Right lobe of liver (tissue), 6 donors: ENCODE measurements around the gene RIPOR2. TPM values are rescaled to one million over a fixed set of nuclear protein-coding genes. Genes with fewer than 3 reads are reported as not detected.

Experiments used
- ATAC-seq, 4 donors: fragments of 200-7000 bp; cut with Tn5 transposase; one replicate each; pipeline ENCODE4 v1.9.1; 2020; ENCODE audit warnings: mild to moderate bottlenecking in 4 of 4, moderate library complexity in 4 of 4
- DNase-seq, 3 donors: peaks; one replicate each; pipeline ENCODE4 v3.0.0-alpha.2; 2020
- H3K27ac ChIP-seq, 3 donors: fragments of 200-600 bp; one replicate each; pipeline ENCODE4 v1.8.0; 2022
- H3K27me3 ChIP-seq, 2 donors: fragments of 200-600 bp; one replicate each; pipeline ENCODE4 v1.8.0; 2022
- H3K36me3 ChIP-seq, 4 donors: fragments of 200-600 bp; sonication (generic) in 1 of 4; one replicate each; pipeline versions ENCODE4 v1.5.1 to v1.8.0; 2017 to 2022; ENCODE audit warnings: control low read depth in 1 of 4
- H3K4me1 ChIP-seq, 4 donors: fragments of 200-600 bp; sonication (generic) in 1 of 4; one replicate each; pipeline versions ENCODE4 v1.5.1 to v1.8.0; 2017 to 2022; ENCODE audit warnings: control low read depth in 1 of 4
- H3K4me3 ChIP-seq, 3 donors: fragments of 200-600 bp; one replicate each; pipeline ENCODE4 v1.8.0; 2022
- H3K9me3 ChIP-seq, 4 donors: fragments of 200-600 bp; sonication (generic) in 1 of 4; one replicate each; pipeline versions ENCODE4 v1.5.1 to v1.8.0; 2017 to 2022; ENCODE audit warnings: control low read depth in 1 of 4
- CTCF ChIP-seq, 4 donors: fragments of 200-600 bp in 3 of 4; fragments of 450-650 bp in 1 of 4; IDR thresholded peaks; one replicate each; pipeline versions ENCODE4 v1.5.1 to v1.8.0; 2016 to 2022; ENCODE audit warnings: antibody characterized with exemption in 4 of 4, mild to moderate bottlenecking in 2 of 4
- POLR2A ChIP-seq: fragments of 450-650 bp; IDR thresholded peaks from one replicate; pipeline ENCODE4 v1.6.1; 2017; ENCODE audit warnings: antibody characterized with exemption, mild to moderate bottlenecking
- WGBS: methylation state at CpG from one replicate; pipeline ENCODE4 v1.1.6; 2018; ENCODE audit warnings: low coverage, low lambda C conversion rate; ENCODE audit not compliant: insufficient coverage; ENCODE audit errors: missing lambda C conversion rate; 5-methylcytosine and 5-hydroxymethylcytosine counted together
- intact Hi-C, 2 donors: fragments of 100-400 bp; cut with DNase I; formaldehyde crosslinking; loops; one replicate each; pipeline versions ENCODE4 v1.11.2 to v1.14.1; 2022
- total RNA-seq, 6 experiments: library from RNA; depleted of rRNA in 2 of 6; stranded (reverse); fragments of >200 nt in 2 of 6; fragmentation: NEBNext Ultra II Directional in 3 of 6; extraction: Animal tissue kit (Norgen Biotek cat#: 25700) in 3 of 6; gene quantifications; one replicate each; pipeline versions ENCODE4 v1.1.0 to v1.2.4, GENCODE V29; 2016 to 2023
- donor health status: DM: no; HTN: yes; CAD: no.
- donor health status: DM: no; HTN: no; CAD: no.
- donor health status: DM: no; HTN: no; CAD: no.
- donor health status: DM: no; HTN: yes; CAD: no.
- donor health status: DM: no; HTN: yes; CAD: no.

RIPOR2 gene
- total RNA-seq, 6 experiments from 2014 or later: 1.8 to 4.6 (median 3.5) TPM

GRCh38 chr6:24798740-24799540, 136.8 kb downstream of the RIPOR2 start, which contains the start of gene ARMH2:
TSS of gene ARMH2 (minus strand) at chr6:24798917. CDS start at chr6:24798857, 60 bp downstream.
- WGBS: 70% methylated on average over 13 of the region's 13 CpGs
- H3K4me3 ChIP-seq: no peak within 1 kb of the TSS
- H3K27ac ChIP-seq: no peak within 1 kb of the TSS
- ATAC-seq (peak in 3 of 4 donors; percentile 27 to 49 (median 46)), DNase-seq (no peak)
- intact Hi-C loops: no loop called here
- TF ChIP-seq POLR2A: no peak
- no peak for TF ChIP-seq CTCF (IDR thresholded peaks at IDR 0.05)
- H3K9me3 ChIP-seq: no peaks in the 10 kb centered on the region
- H3K27me3 ChIP-seq: no peaks in the 10 kb centered on the region
- peaks cover 0 to 8% (median 0%) of the 10 kb centered on the region in 4 donors for H3K4me1 ChIP-seq
- H3K36me3 ChIP-seq: no peaks in the 10 kb centered on the region

GRCh38 chr6:24797596-24798216, 138.1 kb downstream of the RIPOR2 start:
- Histone ChIP-seq H3K27me3 (no peaks in the 10 kb centered on the region), H3K36me3 (no peaks in the 10 kb centered on the region), H3K27ac (no peak overlapping the region), H3K4me1 (peaks cover 0 to 8% (median 0%) of the 10 kb centered on the region in 4 donors), H3K9me3 (no peaks in the 10 kb centered on the region), H3K4me3 (no peak overlapping the region)
- no peak for DNase-seq
- ATAC-seq: no peak
- TF ChIP-seq CTCF (IDR thresholded peaks at IDR 0.05) (no peak), POLR2A (no peak)
- intact Hi-C loops: no loop called here
- WGBS: 76% methylated on average over 5 of the region's 6 CpGs

GRCh38 chr6:24796616-24797290, 139.0 kb downstream of the RIPOR2 start:
- Histone ChIP-seq H3K27ac (no peak overlapping the region), H3K27me3 (no peaks in the 10 kb centered on the region), H3K4me3 (no peak overlapping the region), H3K9me3 (no peaks in the 10 kb centered on the region), H3K4me1 (peaks cover 0 to 8% (median 0%) of the 10 kb centered on the region in 4 donors), H3K36me3 (no peaks in the 10 kb centered on the region)
- intact Hi-C loops: no loop called here
- DNase-seq: no peak
- no peak for TF ChIP-seq POLR2A
- no peak for TF ChIP-seq CTCF (IDR thresholded peaks at IDR 0.05)
- 92% methylated on average over 6 of the region's 6 CpGs for WGBS
- ATAC-seq: no peak

- no peak overlapping the region for H3K27ac ChIP-seq
- H3K27me3 ChIP-seq: no peaks in the 10 kb centered on the region
- 91% methylated on average over 2 of the region's 2 CpGs for WGBS
- ATAC-seq: no peak
- intact Hi-C loops: no loop called here
- no peaks in the 10 kb centered on the region for H3K9me3 ChIP-seq
- no peaks in the 10 kb centered on the region for H3K36me3 ChIP-seq
- no peak overlapping the region for H3K4me3 ChIP-seq
- no peak for TF ChIP-seq CTCF (IDR thresholded peaks at IDR 0.05)
- TF ChIP-seq POLR2A: no peak
- no peak for DNase-seq
- peaks cover 0 to 8% (median 0%) of the 10 kb centered on the region in 4 donors for H3K4me1 ChIP-seq
These were observed 140.7 kb downstream of the RIPOR2 start for GRCh38 chr6:24795106-24795505.
